Stimulated activated naive CD8-positive, alpha-beta T cell treated with anti-CD3 and anti-CD28 coated beads, Interleukin-15, Interleukin-2, amounts not matched to agents 100 ng/mL and 50 ng/mL, for 24 hours (primary cell): Measurements from ENCODE around the gene HMGB2.

Experiments
- H3K27ac Mint-ChIP-seq: one replicate; pipeline ENCODE4 v1.8.0; 2021; ENCODE audit warnings: mild to moderate bottlenecking, mixed read lengths
- H3K27me3 Mint-ChIP-seq: one replicate; pipeline ENCODE4 v1.8.0; 2021; ENCODE audit warnings: mixed read lengths
- H3K36me3 Mint-ChIP-seq: one replicate; pipeline ENCODE4 v1.8.0; 2021; ENCODE audit warnings: low read depth, mixed read lengths
- H3K4me1 Mint-ChIP-seq: one replicate; pipeline ENCODE4 v1.8.0; 2021; ENCODE audit warnings: low read depth, mixed read lengths
- H3K4me3 Mint-ChIP-seq: one replicate; pipeline ENCODE4 v1.8.0; 2021; ENCODE audit warnings: mild to moderate bottlenecking, mixed read lengths
- H3K9me3 Mint-ChIP-seq: one replicate; pipeline ENCODE4 v1.8.0; 2021; ENCODE audit warnings: mixed read lengths

HMGB2 gene

DNA sequence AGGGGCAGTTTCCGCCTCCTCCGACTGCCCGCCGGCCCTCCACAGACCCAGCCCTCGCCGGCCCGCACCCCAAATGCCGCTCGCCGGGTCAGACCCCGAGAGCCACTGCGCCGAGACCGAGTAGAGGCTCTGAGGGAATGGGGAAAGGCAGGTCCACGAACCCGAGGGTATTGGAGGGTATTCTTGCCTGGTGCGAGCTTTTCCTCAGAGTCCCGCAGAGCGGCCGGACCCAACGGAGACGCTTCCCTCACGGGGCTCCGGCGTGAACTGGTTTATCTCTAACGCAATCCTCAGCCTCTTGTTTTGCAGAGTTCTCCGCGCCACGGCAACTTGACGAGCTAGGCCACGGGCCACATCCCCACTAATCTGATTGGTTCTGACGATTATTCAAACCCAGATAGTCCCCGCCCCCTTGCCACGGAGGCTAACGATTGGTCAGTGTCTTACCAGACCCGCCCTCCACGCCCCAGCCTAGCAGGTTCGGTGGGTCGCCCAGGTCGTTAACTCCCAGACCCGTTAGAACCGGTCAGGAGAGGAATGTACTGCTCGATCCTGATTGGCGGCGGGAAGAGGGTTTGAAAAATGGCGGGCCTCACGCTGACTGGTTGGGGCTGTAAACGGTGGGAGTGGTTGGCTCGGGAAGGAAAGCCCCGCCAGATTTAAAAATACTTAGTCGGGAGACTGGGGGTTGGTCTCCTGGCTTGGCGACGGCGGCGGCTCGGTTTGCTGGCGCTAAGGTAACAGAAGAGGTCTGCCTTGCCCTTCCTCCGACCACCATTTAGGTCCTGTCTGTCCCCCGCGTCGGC, at the start of gene HMGB2:
TSS of gene HMGB2 (minus strand) at position 274 of the 806 bp plus-strand sequence. CDS start 709 bp downstream, outside the sequence.
- Mint-ChIP-seq H3K9me3 (no peaks in the 10 kb centered on the region), H3K27ac (peak within 1 kb of the TSS; percentile 97), H3K27me3 (peaks cover 7% of the 10 kb centered on the region), H3K4me3 (peak within 1 kb of the TSS; percentile 98), H3K4me1 (peaks cover 24% of the 10 kb centered on the region), H3K36me3 (peaks cover 38% of the 10 kb centered on the region)

GRCh38 chr4:173382349-173382748, 48.2 kb upstream of the HMGB2 start:
- Mint-ChIP-seq H3K27me3 (peaks cover 5% of the 10 kb centered on the region), H3K4me1 (no peaks in the 10 kb centered on the region), H3K4me3 (no peak overlapping the region), H3K36me3 (no peaks in the 10 kb centered on the region), H3K9me3 (no peaks in the 10 kb centered on the region), H3K27ac (no peak overlapping the region)

DNA sequence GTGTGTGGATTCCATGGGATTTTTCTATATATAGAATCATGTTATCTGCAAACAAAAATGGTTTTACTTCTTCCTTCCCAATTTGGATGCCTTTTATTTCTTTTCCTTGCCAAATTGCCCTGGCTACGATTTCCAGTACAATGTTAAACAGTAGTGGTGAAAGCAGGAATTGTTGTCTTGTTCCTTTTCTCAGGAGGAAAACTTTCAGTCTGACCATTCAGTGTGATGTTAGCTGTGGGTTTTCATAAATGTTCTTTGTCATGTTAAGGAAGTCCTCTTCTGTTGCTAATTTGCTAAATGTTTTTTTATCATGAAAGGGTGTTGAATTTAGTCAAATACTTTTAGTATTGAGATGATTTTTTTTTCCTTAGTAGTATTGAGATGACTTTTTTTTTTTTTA, 47.5 kb upstream of the HMGB2 start:
- Mint-ChIP-seq H3K27me3 (peaks cover 5% of the 10 kb centered on the region), H3K27ac (no peak overlapping the region), H3K36me3 (no peaks in the 10 kb centered on the region), H3K4me1 (no peaks in the 10 kb centered on the region), H3K9me3 (no peaks in the 10 kb centered on the region), H3K4me3 (no peak overlapping the region)

- Mint-ChIP-seq H3K27ac (no peak overlapping the region), H3K27me3 (peaks cover 5% of the 10 kb centered on the region), H3K9me3 (no peaks in the 10 kb centered on the region), H3K4me1 (no peaks in the 10 kb centered on the region), H3K4me3 (no peak overlapping the region), H3K36me3 (peaks cover 2% of the 10 kb centered on the region)
Observed at GRCh38 chr4:173380987-173381386, 46.8 kb upstream of the HMGB2 start.

- H3K27me3 Mint-ChIP-seq, result peaks cover 5% of the 10 kb centered on the region
Observed at GRCh38 chr4:173379929-173380328, 45.8 kb upstream of the HMGB2 start.

GRCh38 chr4:173374588-173374987, 40.4 kb upstream of the HMGB2 start:
- Mint-ChIP-seq H3K9me3 (no peaks in the 10 kb centered on the region), H3K36me3 (peaks cover 22% of the 10 kb centered on the region), H3K27me3 (peaks cover 18% of the 10 kb centered on the region), H3K4me1 (peaks cover 17% of the 10 kb centered on the region), H3K27ac (no peak overlapping the region), H3K4me3 (no peak overlapping the region)

More at GRCh38 chr4:173379929-173380328, 45.8 kb upstream of the HMGB2 start:
- Mint-ChIP-seq H3K27ac (no peak overlapping the region), H3K4me1 (no peaks in the 10 kb centered on the region), H3K36me3 (peaks cover 7% of the 10 kb centered on the region), H3K4me3 (no peak overlapping the region), H3K9me3 (no peaks in the 10 kb centered on the region)

GRCh38 chr4:173371292-173372192, 37.4 kb upstream of the HMGB2 start:
- Mint-ChIP-seq H3K4me1 (peaks cover 30% of the 10 kb centered on the region), H3K4me3 (peak overlapping the region; percentile 100), H3K36me3 (peaks cover 22% of the 10 kb centered on the region), H3K27ac (peak overlapping the region; percentile 67), H3K9me3 (no peaks in the 10 kb centered on the region), H3K27me3 (peaks cover 18% of the 10 kb centered on the region)

DNA sequence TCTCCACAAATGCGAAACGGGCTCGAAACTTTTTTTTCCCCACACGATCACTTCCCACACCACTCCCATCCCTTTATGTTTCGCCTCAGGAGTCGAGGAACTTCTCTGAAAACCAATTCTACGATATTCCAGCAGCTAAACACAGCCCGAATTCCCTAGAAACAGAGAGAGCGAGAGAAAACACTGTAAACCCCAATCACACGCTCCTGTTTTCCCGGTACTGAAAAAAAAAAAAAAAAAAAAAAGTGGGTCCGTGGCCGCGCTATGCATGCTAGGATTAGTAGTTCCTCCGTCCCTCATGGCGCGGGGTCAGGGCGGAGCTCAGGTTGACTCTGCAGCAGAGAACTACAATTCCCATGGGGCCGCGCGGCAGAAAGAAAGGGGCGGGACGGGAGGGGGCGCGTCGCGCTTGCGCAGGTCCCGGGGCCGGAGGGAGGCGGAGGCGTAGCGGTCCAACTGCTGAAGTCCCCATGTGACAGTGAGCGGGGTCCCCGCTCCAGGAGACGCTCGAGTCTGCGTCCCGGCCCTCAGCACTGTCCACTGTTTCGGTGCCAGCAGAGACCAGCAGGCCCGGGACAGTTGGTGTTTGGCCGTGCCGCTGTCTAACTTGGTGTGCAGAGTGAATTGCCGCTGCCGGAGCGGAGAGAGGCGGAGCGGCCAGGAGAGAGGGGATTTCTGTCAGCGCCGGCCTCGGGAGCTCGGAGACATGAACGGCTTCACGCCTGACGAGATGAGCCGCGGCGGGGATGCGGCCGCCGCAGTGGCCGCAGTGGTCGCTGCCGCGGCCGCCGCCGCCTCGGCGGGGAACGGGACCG, 36.5 kb upstream of the HMGB2 start, which contains the start of gene SAP30:
TSS of gene SAP30 (plus strand) at position 478 of the 815 bp plus-strand sequence. CDS start at position 707, 229 bp downstream.
- Mint-ChIP-seq H3K4me3 (peak within 1 kb of the TSS; percentile 100), H3K36me3 (peaks cover 17% of the 10 kb centered on the region), H3K9me3 (no peaks in the 10 kb centered on the region), H3K4me1 (peaks cover 30% of the 10 kb centered on the region), H3K27ac (peak within 1 kb of the TSS; percentile 98), H3K27me3 (peaks cover 18% of the 10 kb centered on the region)

DNA sequence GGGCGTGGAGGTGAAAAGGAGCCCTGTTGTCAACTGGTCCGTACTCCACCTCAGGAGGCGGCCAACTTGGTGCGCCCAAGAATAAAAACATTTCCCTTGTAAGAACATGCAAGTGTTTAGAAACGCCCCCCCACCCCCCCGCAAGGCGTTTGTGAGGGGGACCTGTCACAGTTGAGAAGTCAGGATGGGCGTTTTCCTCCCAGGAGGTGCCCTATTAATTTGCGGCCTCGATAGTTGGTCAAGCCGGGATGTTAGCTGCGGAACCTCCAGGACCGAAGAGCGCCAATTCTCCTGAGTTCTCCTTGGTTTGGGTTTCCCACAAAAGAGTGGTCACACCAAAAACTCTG, 35.9 kb upstream of the HMGB2 start:
- Mint-ChIP-seq H3K4me1 (peaks cover 30% of the 10 kb centered on the region), H3K27ac (peak overlapping the region; percentile 98), H3K27me3 (peaks cover 18% of the 10 kb centered on the region), H3K9me3 (no peaks in the 10 kb centered on the region), H3K4me3 (peak overlapping the region; percentile 100), H3K36me3 (peaks cover 15% of the 10 kb centered on the region)

DNA sequence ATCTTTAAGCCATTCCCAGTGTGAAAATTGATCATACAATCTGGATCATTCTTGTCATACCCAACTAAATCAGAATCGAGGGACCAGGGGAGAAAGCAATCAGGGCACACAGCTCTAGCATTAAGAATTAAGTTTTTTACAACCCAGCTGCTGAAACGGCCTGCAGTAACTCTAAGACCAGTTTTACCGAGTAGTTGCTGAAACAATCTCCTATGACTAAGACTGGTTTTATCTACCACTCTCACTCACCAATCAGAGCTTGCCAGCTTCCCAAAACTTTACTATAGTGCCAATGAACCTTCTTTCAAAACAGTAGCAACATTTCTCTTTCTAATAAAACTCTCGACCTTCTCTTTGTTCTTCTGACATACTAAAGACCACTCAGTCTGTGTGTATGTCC, 33.8 kb upstream of the HMGB2 start:
- Mint-ChIP-seq H3K9me3 (no peaks in the 10 kb centered on the region), H3K27ac (no peak overlapping the region), H3K4me1 (peaks cover 24% of the 10 kb centered on the region), H3K27me3 (peaks cover 10% of the 10 kb centered on the region), H3K36me3 (no peaks in the 10 kb centered on the region), H3K4me3 (no peak overlapping the region)

DNA sequence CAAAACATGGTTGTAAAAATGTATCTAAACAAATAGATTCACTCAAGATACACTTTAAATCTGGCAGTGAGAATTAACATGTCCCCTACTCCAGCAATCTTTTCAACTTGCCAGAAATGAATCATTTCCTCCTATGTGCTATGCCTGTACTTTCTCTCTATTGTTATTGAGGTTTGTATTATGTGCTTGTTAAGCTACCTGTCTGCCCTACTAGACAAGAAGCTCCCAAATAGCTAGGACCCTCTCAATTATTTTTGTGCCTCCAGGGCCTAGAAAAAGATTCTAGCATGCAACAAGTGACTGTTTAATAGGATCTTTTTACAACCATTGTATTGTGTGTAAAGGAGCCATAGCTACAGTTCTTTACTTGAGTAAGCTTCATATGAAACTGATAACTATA, 33.1 kb upstream of the HMGB2 start:
- no peak overlapping the region for H3K4me3 Mint-ChIP-seq
- H3K36me3 Mint-ChIP-seq, result no peaks in the 10 kb centered on the region
- peaks cover 6% of the 10 kb centered on the region for H3K27me3 Mint-ChIP-seq
- H3K4me1 Mint-ChIP-seq, result peaks cover 19% of the 10 kb centered on the region
- H3K9me3 Mint-ChIP-seq, result no peaks in the 10 kb centered on the region
- peak overlapping the region; percentile 7 for H3K27ac Mint-ChIP-seq

DNA sequence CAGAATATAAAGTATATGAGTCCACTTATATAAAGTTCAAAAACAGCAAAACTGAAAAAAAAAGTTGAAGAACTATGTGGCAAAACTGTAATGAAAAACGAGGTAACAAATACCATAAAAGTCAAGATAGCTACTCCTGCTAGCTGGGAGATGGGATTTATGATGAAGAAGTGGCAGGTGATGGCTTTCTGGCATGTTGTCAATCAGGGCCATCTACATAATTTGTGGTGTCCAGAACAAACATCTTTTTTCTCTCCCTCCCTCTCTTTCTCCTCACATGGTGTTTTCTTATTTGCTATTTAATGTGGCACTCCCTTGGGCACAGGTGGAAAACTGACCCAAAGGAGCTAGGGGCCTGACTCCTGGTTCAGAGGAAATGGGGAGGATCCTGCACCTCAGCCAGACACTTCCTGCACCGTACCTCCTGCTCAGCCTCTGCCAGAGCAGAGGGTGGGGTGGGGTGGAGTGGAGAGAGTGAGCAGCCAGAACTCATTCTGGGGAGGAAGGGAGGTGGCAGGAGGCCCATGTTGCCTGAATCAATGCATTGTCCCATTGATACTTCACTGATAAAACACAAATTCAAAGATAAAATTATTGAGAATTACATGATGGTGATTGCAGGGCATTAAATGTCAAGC, 31.3 kb upstream of the HMGB2 start:
- no peaks in the 10 kb centered on the region for H3K9me3 Mint-ChIP-seq
- H3K27me3 Mint-ChIP-seq, result no peaks in the 10 kb centered on the region
- no peak overlapping the region for H3K27ac Mint-ChIP-seq
- no peaks in the 10 kb centered on the region for H3K36me3 Mint-ChIP-seq
- peaks cover 14% of the 10 kb centered on the region for H3K4me1 Mint-ChIP-seq
- H3K4me3 Mint-ChIP-seq, result no peak overlapping the region

DNA sequence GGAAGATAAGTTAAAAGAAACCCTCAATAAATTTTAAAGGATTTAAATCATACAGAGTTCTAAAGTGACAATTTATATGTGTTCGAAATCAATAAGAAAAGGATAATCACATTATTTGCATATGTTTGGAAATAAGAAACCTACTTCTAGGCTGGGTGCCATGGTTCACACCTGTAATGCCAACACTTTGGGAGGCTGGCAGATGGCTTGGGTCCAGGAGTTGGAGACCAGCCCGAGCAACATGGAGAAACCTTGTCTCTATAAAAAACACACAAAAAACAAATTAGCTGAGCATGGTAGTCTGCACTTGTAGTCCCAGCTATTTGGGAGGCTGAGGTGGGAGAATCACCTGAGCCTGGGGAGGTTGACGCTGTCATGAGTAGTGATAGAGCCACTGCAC, 28.5 kb upstream of the HMGB2 start:
- Mint-ChIP-seq H3K27ac (no peak overlapping the region), H3K27me3 (peaks cover 6% of the 10 kb centered on the region), H3K36me3 (no peaks in the 10 kb centered on the region), H3K4me3 (no peak overlapping the region), H3K9me3 (no peaks in the 10 kb centered on the region), H3K4me1 (peaks cover 7% of the 10 kb centered on the region)

GRCh38 chr4:173360587-173361221, 26.5 kb upstream of the HMGB2 start:
- Mint-ChIP-seq H3K27me3 (peaks cover 6% of the 10 kb centered on the region), H3K9me3 (no peaks in the 10 kb centered on the region), H3K36me3 (no peaks in the 10 kb centered on the region), H3K4me3 (no peak overlapping the region), H3K27ac (no peak overlapping the region), H3K4me1 (no peaks in the 10 kb centered on the region)
